Activated naive CD4-positive, alpha-beta T cell treated with anti-CD3 and anti-CD28 coated beads, Interleukin-2, amount 50 U/mL, for 72 hours (primary cell): Measurements from ENCODE around the gene COX18. TPM values are rescaled to one million over a fixed set of nuclear protein-coding genes. Genes with fewer than 3 reads are reported as not detected.

Experiments
- ATAC-seq, 2 donors: fragments of 150-1000 bp; cut with Tn5 transposase; 2 replicates each; pipeline ENCODE4 v1.10.0; 2021; ENCODE audit warnings: mild to moderate bottlenecking in 2 of 2, moderate library complexity in 2 of 2
- DNase-seq, 2 donors: peaks; one replicate each; pipeline ENCODE4 v3.0.0; 2021 to 2022; ENCODE audit warnings: low spot score in 2 of 2
- H3K27ac Mint-ChIP-seq, 2 donors: one replicate each; pipeline ENCODE4 v1.8.0; 2022; ENCODE audit warnings: mild to moderate bottlenecking in 2 of 2, mixed read lengths in 2 of 2
- H3K36me3 Mint-ChIP-seq, 2 donors: one replicate each; pipeline ENCODE4 v1.8.0; 2022; ENCODE audit warnings: mixed read lengths in 2 of 2
- H3K9me3 Mint-ChIP-seq, 2 donors: one replicate each; pipeline ENCODE4 v1.8.0; 2022; ENCODE audit warnings: mixed read lengths in 2 of 2
- total RNA-seq, 2 donors: library from RNA; stranded (reverse); gene quantifications; one replicate each; pipeline ENCODE4 v1.2.3, GENCODE V29; 2022

The COX18 gene
- total RNA-seq, 2 donors from 2014 or later, result 25.8 to 27.8 TPM

GRCh38 chr4:73010789-73011628 lies 58.5 kb downstream of the COX18 start:
- no peak overlapping the region for H3K27ac Mint-ChIP-seq
- ATAC-seq (no peak), DNase-seq (no peak)
- peaks cover 0 to 13% of the 10 kb centered on the region in 2 donors for H3K36me3 Mint-ChIP-seq
- peaks cover 8 to 9% of the 10 kb centered on the region in 2 donors for H3K9me3 Mint-ChIP-seq

GRCh38 chr4:73007526-73008100 lies 61.9 kb downstream of the COX18 start:
- Mint-ChIP-seq H3K36me3 (peaks cover 0 to 13% of the 10 kb centered on the region in 2 donors), H3K27ac (no peak overlapping the region), H3K9me3 (peaks cover 8 to 9% of the 10 kb centered on the region in 2 donors)
- ATAC-seq, result no peak
- DNase-seq, result no peak

- Mint-ChIP-seq H3K9me3 (peaks cover 8 to 9% of the 10 kb centered on the region in 2 donors), H3K36me3 (peaks cover 0 to 13% of the 10 kb centered on the region in 2 donors), H3K27ac (no peak overlapping the region)
- no peak for ATAC-seq
- DNase-seq, result no peak
Observed at GRCh38 chr4:73006286-73006990, 63.1 kb downstream of the COX18 start.

GRCh38 chr4:73005514-73005913 lies 64.0 kb downstream of the COX18 start:
- Mint-ChIP-seq H3K36me3 (peaks cover 0 to 13% of the 10 kb centered on the region in 2 donors), H3K9me3 (peaks cover 8 to 9% of the 10 kb centered on the region in 2 donors), H3K27ac (no peak overlapping the region)
- ATAC-seq (no peak), DNase-seq (no peak)

Other genes starting within 250 kb of the COX18 start
- 10 to 100 TPM; 39.1 to 73.9 TPM for gene ANKRD17, start 189.1 kb upstream of the COX18 start, total RNA-seq